H9 (cell line): Measurements from ENCODE around the gene MRPL53. TPM values are rescaled to one million over a fixed set of nuclear protein-coding genes. Genes with fewer than 3 reads are reported as not detected.

Source experiments
- DNase-seq: peaks from one replicate; pipeline ENCODE4 v3.0.0-alpha.2; 2017
- H2AFZ ChIP-seq: one replicate; pipeline ENCODE4 v1.6.1; 2013; ENCODE audit warnings: mild to moderate bottlenecking, low read length, control low read depth, moderate library complexity
- H2AK5ac ChIP-seq: 2 replicates; pipeline ENCODE4 v1.6.1; 2013; ENCODE audit warnings: low read length, control low read depth, mixed read lengths; ENCODE audit not compliant: insufficient read length
- H2BK120ac ChIP-seq: one replicate; pipeline ENCODE4 v1.6.1; 2013; ENCODE audit warnings: low read depth, mild to moderate bottlenecking, low read length, control low read depth, inconsistent platforms; ENCODE audit not compliant: poor library complexity, severe bottlenecking
- H2BK12ac ChIP-seq: 2 replicates; pipeline ENCODE4 v1.6.1; 2013; ENCODE audit warnings: low read length, control low read depth, mixed read lengths, low read depth; ENCODE audit not compliant: insufficient read length
- H2BK15ac ChIP-seq: 2 replicates; pipeline ENCODE4 v1.6.1; 2013; ENCODE audit warnings: low read depth, low read length, control low read depth
- H2BK20ac ChIP-seq: one replicate; pipeline ENCODE4 v1.6.1; 2013; ENCODE audit warnings: low read depth, mild to moderate bottlenecking, low read length, control low read depth, inconsistent platforms; ENCODE audit not compliant: poor library complexity, severe bottlenecking
- H2BK5ac ChIP-seq: 2 replicates; pipeline ENCODE4 v1.6.1; 2013; ENCODE audit warnings: low read length, control low read depth, mixed read lengths; ENCODE audit not compliant: insufficient read length
- H3K14ac ChIP-seq: 2 replicates; pipeline ENCODE4 v1.6.1; 2013; ENCODE audit warnings: low read length, control low read depth; ENCODE audit not compliant: insufficient read depth
- H3K18ac ChIP-seq: 2 replicates; pipeline ENCODE4 v1.6.1; 2013; ENCODE audit warnings: low read depth, mild to moderate bottlenecking, mixed read lengths, low read length, control low read depth; ENCODE audit not compliant: insufficient read length
- H3K23ac ChIP-seq: 2 replicates; pipeline ENCODE4 v1.6.1; 2013; ENCODE audit warnings: low read length, control low read depth, mixed read lengths, low read depth; ENCODE audit not compliant: insufficient read length
- H3K23me2 ChIP-seq: 2 replicates; pipeline ENCODE4 v1.6.1; 2013; ENCODE audit warnings: low read depth, mild to moderate bottlenecking, mixed read lengths, low read length, control low read depth; ENCODE audit not compliant: insufficient read length, poor library complexity, severe bottlenecking
- H3K27ac ChIP-seq: 2 replicates; pipeline ENCODE4 v1.5.1; 2013; ENCODE audit warnings: low read length, control low read depth, mixed read lengths, low read depth; ENCODE audit not compliant: insufficient read length
- H3K27me3 ChIP-seq: 2 replicates; pipeline ENCODE4 v1.6.1; 2013; ENCODE audit warnings: low read length, control low read depth, inconsistent platforms; ENCODE audit not compliant: insufficient read depth
- H3K4ac ChIP-seq: 2 replicates; pipeline ENCODE4 v1.6.1; 2013; ENCODE audit warnings: low read depth, mild to moderate bottlenecking, control low read depth, inconsistent platforms, low read length, moderate library complexity
- H3K4me1 ChIP-seq: 2 replicates; pipeline ENCODE4 v1.6.1; 2013; ENCODE audit warnings: low read length, control low read depth, inconsistent platforms; ENCODE audit not compliant: insufficient read depth
- H3K4me2 ChIP-seq: 2 replicates; pipeline ENCODE4 v1.6.1; 2013; ENCODE audit warnings: low read length, control low read depth, mixed read lengths; ENCODE audit not compliant: insufficient read length, insufficient read depth
- H3K56ac ChIP-seq: 2 replicates; pipeline ENCODE4 v1.6.1; 2013; ENCODE audit warnings: low read depth, mild to moderate bottlenecking, mixed read lengths, low read length, control low read depth; ENCODE audit not compliant: insufficient read length
- H3K79me1 ChIP-seq: 2 replicates; pipeline ENCODE4 v1.6.1; 2013; ENCODE audit warnings: low read depth, mild to moderate bottlenecking, moderate library complexity, low read length, control low read depth, inconsistent platforms; ENCODE audit not compliant: insufficient read depth, poor library complexity, severe bottlenecking
- H3K79me2 ChIP-seq: 2 replicates; pipeline ENCODE4 v1.6.1; 2013; ENCODE audit warnings: low read length, control low read depth, inconsistent platforms; ENCODE audit not compliant: insufficient read depth
- H3K9ac ChIP-seq: 2 replicates; pipeline ENCODE4 v1.6.1; 2013; ENCODE audit warnings: low read length, control low read depth, mixed read lengths; ENCODE audit not compliant: insufficient read length; ENCODE audit errors: extremely low read depth
- H3K9me3 ChIP-seq: one replicate; pipeline ENCODE4 v1.6.1; 2013; ENCODE audit warnings: low read depth, low read length, inconsistent platforms; ENCODE audit not compliant: control insufficient read depth
- H3T11ph ChIP-seq: one replicate; pipeline ENCODE4 v1.6.1; 2013; ENCODE audit warnings: mild to moderate bottlenecking, low read length, control low read depth, inconsistent platforms
- H4K20me1 ChIP-seq: one replicate; pipeline ENCODE4 v1.6.1; 2013; ENCODE audit not compliant: control insufficient read depth, insufficient read length, insufficient read depth
- H4K5ac ChIP-seq: 2 replicates; pipeline ENCODE4 v1.6.1; 2013; ENCODE audit warnings: low read depth, mild to moderate bottlenecking, mixed read lengths, low read length, control low read depth; ENCODE audit not compliant: insufficient read length
- H4K8ac ChIP-seq: replicated peaks from 2 replicates; pipeline ENCODE4 v1.6.1; 2013; ENCODE audit warnings: low read length, control low read depth, mixed read lengths, low read depth; ENCODE audit not compliant: insufficient read length
- H4K91ac ChIP-seq: 2 replicates; pipeline ENCODE4 v1.6.1; 2013; ENCODE audit warnings: low read depth, mild to moderate bottlenecking, moderate library complexity, mixed read lengths, low read length, control low read depth; ENCODE audit not compliant: insufficient read length
- H3K27ac Mint-ChIP-seq, 3 experiments: 2 replicates in 2 of 3; 3 replicates in 1 of 3; pipeline ENCODE4 v1.8.0; 2020 to 2021; ENCODE audit warnings: mixed read lengths in 3 of 3, mild to moderate bottlenecking in 1 of 3, moderate library complexity in 1 of 3
- H3K27me3 Mint-ChIP-seq: 2 replicates; pipeline ENCODE4 v1.8.0; 2021; ENCODE audit warnings: low read depth, mild to moderate bottlenecking, moderate library complexity, mixed read lengths
- H3K36me3 Mint-ChIP-seq, 3 experiments: 2 replicates in 2 of 3; 3 replicates in 1 of 3; pipeline ENCODE4 v1.8.0; 2020 to 2021; ENCODE audit warnings: low read depth in 3 of 3, mixed read lengths in 3 of 3; ENCODE audit not compliant: insufficient read depth in 1 of 3
- H3K4me1 Mint-ChIP-seq, 2 experiments: 2 replicates each; pipeline ENCODE4 v1.8.0; 2020; ENCODE audit warnings: mixed read lengths in 2 of 2
- H3K4me3 Mint-ChIP-seq, 2 experiments: 2 replicates in 1 of 2; 3 replicates in 1 of 2; pipeline ENCODE4 v1.8.0; 2020 to 2021; ENCODE audit warnings: mild to moderate bottlenecking in 2 of 2, mixed read lengths in 2 of 2, moderate library complexity in 1 of 2
- H3K9me3 Mint-ChIP-seq, 2 experiments: 2 replicates in 1 of 2; 3 replicates in 1 of 2; pipeline ENCODE4 v1.8.0; 2020; ENCODE audit warnings: mild to moderate bottlenecking in 2 of 2, mixed read lengths in 2 of 2, moderate library complexity in 1 of 2
- CTCF ChIP-seq: fragments of 200-600 bp; sonication (generic); conservative IDR thresholded peaks from 3 replicates; pipeline ENCODE4 v1.8.0; 2021; ENCODE audit warnings: antibody characterized with exemption, mild to moderate bottlenecking
- WGBS: extraction: QIAGEN DNeasy Blood & Tissue Kit; methylation state at CpG from one replicate; pipeline ENCODE4 v1.1.7; 2013; ENCODE audit warnings: missing lambda C conversion rate, low lambda C conversion rate, mixed read lengths; ENCODE audit not compliant: insufficient read length; ENCODE audit errors: extremely low coverage; 5-methylcytosine and 5-hydroxymethylcytosine counted together
- total RNA-seq: library from RNA; stranded (reverse); gene quantifications from 2 replicates; pipeline ENCODE4 v1.2.1, GENCODE V29; 2021

The MRPL53 gene
- total RNA-seq, 1 experiment from 2014 or later: 59.5 TPM

GRCh38 chr2:74450570-74451190, 21.8 kb downstream of the MRPL53 start:
- Histone ChIP-seq H3K23ac (no peak overlapping the region), H3K56ac (no peak overlapping the region), H3T11ph (no peak overlapping the region), H3K4me1 (no peaks in the 10 kb centered on the region), H3K14ac (no peak overlapping the region), H4K5ac (no peak overlapping the region), H4K20me1 (no peaks in the 10 kb centered on the region), H2BK120ac (no peak overlapping the region), H2BK15ac (no peak overlapping the region), H3K27me3 (no peaks in the 10 kb centered on the region), H3K9me3 (no peaks in the 10 kb centered on the region), H4K91ac (no peak overlapping the region), H3K4ac (no peak overlapping the region), H3K4me2 (no peak overlapping the region), H2BK5ac (no peak overlapping the region), H2BK12ac (no peak overlapping the region), H3K18ac (no peak overlapping the region), H2AK5ac (no peak overlapping the region), H3K9ac (no peak overlapping the region), H3K79me2 (no peaks in the 10 kb centered on the region), H4K8ac (no peak overlapping the region), H3K79me1 (no peaks in the 10 kb centered on the region), H3K23me2 (peaks cover 5% of the 10 kb centered on the region), H2AFZ (no peak overlapping the region), H3K27ac (no peak overlapping the region), H2BK20ac (no peak overlapping the region)
- no peak for DNase-seq
- Mint-ChIP-seq H3K36me3 (no peaks in the 10 kb centered on the region), H3K4me3 (no peak overlapping the region; a peak in 1 of 5 replicates), H3K4me1 (peaks cover 8 to 13% of the 10 kb centered on the region in 2 experiments), H3K27me3 (peaks cover 5% of the 10 kb centered on the region), H3K27ac (no peak overlapping the region; a peak in 1 of 7 replicates), H3K9me3 (no peaks in the 10 kb centered on the region)
- no CpG with 5 or more reads among the region's 3 CpGs for WGBS
- no peak for TF ChIP-seq CTCF
